Endodermal cell (in vitro differentiated cells): ENCODE measurements around the gene PTPRM. TPM values are rescaled to one million over a fixed set of nuclear protein-coding genes. Genes with fewer than 3 reads are reported as not detected.

Experiments used
- DNase-seq: peaks from one replicate; pipeline ENCODE4 v3.0.0-alpha.2; 2017
- H3K27ac ChIP-seq: 2 replicates; pipeline ENCODE4 v1.5.1; 2013; ENCODE audit warnings: mild to moderate bottlenecking, low read depth, low read length, moderate library complexity
- H3K27me3 ChIP-seq: 2 replicates; pipeline ENCODE4 v1.6.1; 2013; ENCODE audit warnings: mild to moderate bottlenecking, low read length, moderate library complexity; ENCODE audit not compliant: insufficient read depth, control insufficient read depth, poor library complexity, severe bottlenecking
- H3K36me3 ChIP-seq: 2 replicates; pipeline ENCODE4 v1.7.0; 2013; ENCODE audit warnings: mild to moderate bottlenecking, low read length, moderate library complexity; ENCODE audit not compliant: control insufficient read depth, insufficient read depth
- H3K4me1 ChIP-seq: one replicate; pipeline ENCODE4 v1.7.0; 2013; ENCODE audit warnings: low read length; ENCODE audit not compliant: control insufficient read depth, insufficient read depth
- H3K4me3 ChIP-seq: 2 replicates; pipeline ENCODE4 v1.5.1; 2013; ENCODE audit warnings: mild to moderate bottlenecking, low read length, moderate library complexity
- H3K9ac ChIP-seq: 2 replicates; pipeline ENCODE4 v1.6.1; 2013; ENCODE audit warnings: mild to moderate bottlenecking, low read length, moderate library complexity; ENCODE audit not compliant: poor library complexity, severe bottlenecking; ENCODE audit errors: extremely low read depth
- H3K9me3 ChIP-seq: 2 replicates; pipeline ENCODE4 v1.6.1; 2013; ENCODE audit warnings: mild to moderate bottlenecking, low read length, moderate library complexity; ENCODE audit not compliant: control insufficient read depth
- H3K27ac Mint-ChIP-seq: 2 replicates; pipeline ENCODE4 v1.8.0; 2020; ENCODE audit warnings: mixed read lengths
- H3K27me3 Mint-ChIP-seq: 2 replicates; pipeline ENCODE4 v1.8.0; 2021; ENCODE audit warnings: mild to moderate bottlenecking, mixed read lengths; ENCODE audit not compliant: insufficient read depth
- H3K36me3 Mint-ChIP-seq: 2 replicates; pipeline ENCODE4 v1.8.0; 2020; ENCODE audit warnings: low read depth, mixed read lengths
- H3K4me1 Mint-ChIP-seq: 2 replicates; pipeline ENCODE4 v1.8.0; 2020; ENCODE audit warnings: mixed read lengths
- H3K4me3 Mint-ChIP-seq: 2 replicates; pipeline ENCODE4 v1.8.0; 2020; ENCODE audit warnings: mild to moderate bottlenecking, moderate library complexity, mixed read lengths
- H3K9me3 Mint-ChIP-seq: 2 replicates; pipeline ENCODE4 v1.8.0; 2020; ENCODE audit warnings: mild to moderate bottlenecking, mixed read lengths
- WGBS, 2 experiments: methylation state at CpG; one replicate each; pipeline versions ENCODE4 v1.1.5 to v1.1.7; 2013; ENCODE audit warnings: missing lambda C conversion rate in 2 of 2, mixed read lengths in 1 of 2; ENCODE audit not compliant: insufficient coverage in 1 of 2, insufficient read length in 1 of 2; 5-methylcytosine and 5-hydroxymethylcytosine counted together
- total RNA-seq, 2 donors: library from RNA; stranded (reverse); fragmentation: NEBNext Ultra II Directional in 1 of 2; extraction: Animal tissue kit (Norgen Biotek cat#: 25700) in 1 of 2; gene quantifications; 2 replicates in 1 of 2; 3 replicates in 1 of 2; pipeline ENCODE4 v1.2.1, GENCODE V29; 2021
- TF ChIP-seq, protein P1 (sequence below): fragments of 200-600 bp; sonication (generic); conservative IDR thresholded peaks from 2 replicates; pipeline ENCODE4 v1.5.0; 2021; ENCODE audit warnings: antibody characterized with exemption, mild to moderate bottlenecking

Gene PTPRM
- total RNA-seq, 2 donors from 2014 or later: 47.2 to 57.6 TPM

DNA sequence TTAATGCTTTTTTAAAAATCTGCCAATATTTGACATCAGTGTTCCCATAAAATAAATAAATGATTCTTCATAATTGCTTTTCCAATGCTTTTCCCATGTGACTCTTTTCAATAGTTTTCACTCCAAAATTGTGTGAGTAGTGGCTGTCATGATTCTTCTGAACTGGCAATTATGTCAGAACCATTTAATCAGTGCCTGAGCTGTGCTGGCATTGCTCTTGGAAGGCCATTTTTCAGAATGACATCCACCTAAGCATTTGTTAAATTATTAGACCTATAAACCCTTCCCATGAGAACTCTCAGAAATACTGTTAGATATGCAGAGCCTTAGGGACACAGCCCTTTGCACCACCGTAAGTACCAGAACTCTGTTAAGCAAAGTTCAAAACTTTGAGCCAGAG, 707.3 kb downstream of the PTPRM start:
- peaks cover 8% of the 10 kb centered on the region for H3K36me3 Mint-ChIP-seq
- Histone ChIP-seq H3K27me3 (no peaks in the 10 kb centered on the region), H3K36me3 (peaks cover 5% of the 10 kb centered on the region), H3K9ac (no peak overlapping the region), H3K4me3 (no peak overlapping the region), H3K4me1 (no peaks in the 10 kb centered on the region), H3K27ac (no peak overlapping the region), H3K9me3 (no peaks in the 10 kb centered on the region)
- no peak for DNase-seq
- WGBS, 2 experiments: 95 to 100% methylated on average over 1 of the region's 1 CpG
- no peak overlapping the region for H3K4me3 Mint-ChIP-seq
- H3K4me1 Mint-ChIP-seq: no peaks in the 10 kb centered on the region
- TF ChIP-seq, protein P1, sequence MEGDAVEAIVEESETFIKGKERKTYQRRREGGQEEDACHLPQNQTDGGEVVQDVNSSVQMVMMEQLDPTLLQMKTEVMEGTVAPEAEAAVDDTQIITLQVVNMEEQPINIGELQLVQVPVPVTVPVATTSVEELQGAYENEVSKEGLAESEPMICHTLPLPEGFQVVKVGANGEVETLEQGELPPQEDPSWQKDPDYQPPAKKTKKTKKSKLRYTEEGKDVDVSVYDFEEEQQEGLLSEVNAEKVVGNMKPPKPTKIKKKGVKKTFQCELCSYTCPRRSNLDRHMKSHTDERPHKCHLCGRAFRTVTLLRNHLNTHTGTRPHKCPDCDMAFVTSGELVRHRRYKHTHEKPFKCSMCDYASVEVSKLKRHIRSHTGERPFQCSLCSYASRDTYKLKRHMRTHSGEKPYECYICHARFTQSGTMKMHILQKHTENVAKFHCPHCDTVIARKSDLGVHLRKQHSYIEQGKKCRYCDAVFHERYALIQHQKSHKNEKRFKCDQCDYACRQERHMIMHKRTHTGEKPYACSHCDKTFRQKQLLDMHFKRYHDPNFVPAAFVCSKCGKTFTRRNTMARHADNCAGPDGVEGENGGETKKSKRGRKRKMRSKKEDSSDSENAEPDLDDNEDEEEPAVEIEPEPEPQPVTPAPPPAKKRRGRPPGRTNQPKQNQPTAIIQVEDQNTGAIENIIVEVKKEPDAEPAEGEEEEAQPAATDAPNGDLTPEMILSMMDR: no peak
- H3K27me3 Mint-ChIP-seq: no peaks in the 10 kb centered on the region
- H3K27ac Mint-ChIP-seq: no peak overlapping the region
- no peaks in the 10 kb centered on the region for H3K9me3 Mint-ChIP-seq

DNA sequence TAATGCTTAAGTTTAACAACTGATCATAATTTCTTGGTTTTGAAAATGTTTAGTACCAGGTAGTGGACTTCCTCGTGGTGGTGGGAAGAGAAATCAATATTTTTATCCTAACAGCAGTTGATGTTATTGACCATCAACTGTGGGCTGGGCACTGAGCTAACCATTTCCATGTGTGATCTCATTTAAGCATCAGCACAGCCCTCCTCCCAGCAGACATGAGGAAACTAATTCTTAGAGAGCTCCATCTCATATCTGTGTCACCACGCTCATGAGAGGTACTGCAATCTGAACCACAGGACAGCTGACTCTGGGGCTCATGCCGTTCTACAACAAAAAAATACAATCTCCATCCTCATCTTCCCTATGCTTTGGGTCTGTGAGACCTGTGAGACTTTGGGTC, 709.3 kb downstream of the PTPRM start:
- no peaks in the 10 kb centered on the region for H3K36me3 ChIP-seq
- no peak overlapping the region for H3K4me3 Mint-ChIP-seq
- TF ChIP-seq, protein P1: no peak

DNA sequence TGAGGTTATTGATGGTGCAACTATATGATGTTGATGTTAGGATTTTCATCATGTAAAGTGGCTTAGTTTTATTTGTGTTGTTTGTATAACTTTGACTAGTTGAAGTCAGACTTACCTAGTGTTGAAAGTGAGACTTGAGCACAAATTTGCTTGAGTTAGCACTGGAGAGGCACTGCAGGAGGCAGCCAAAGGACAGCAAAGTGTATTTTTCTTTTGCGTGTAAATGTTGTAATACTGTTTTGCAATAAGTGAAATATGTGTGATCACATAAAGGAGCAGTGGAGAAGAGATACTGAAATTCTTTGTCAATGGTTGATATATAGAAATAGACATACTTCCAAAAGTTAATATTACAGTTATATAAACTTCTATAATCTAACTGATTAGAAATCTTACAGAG, 710.2 kb downstream of the PTPRM start:
- H3K36me3 ChIP-seq: no peaks in the 10 kb centered on the region
- no peaks in the 10 kb centered on the region for H3K4me1 ChIP-seq
- H3K27me3 ChIP-seq: no peaks in the 10 kb centered on the region
- H3K27ac ChIP-seq: no peak overlapping the region
- H3K4me3 Mint-ChIP-seq: no peak overlapping the region
- H3K9me3 ChIP-seq: no peaks in the 10 kb centered on the region
- no peaks in the 10 kb centered on the region for H3K9me3 Mint-ChIP-seq
- H3K4me3 ChIP-seq: no peak overlapping the region
- no peaks in the 10 kb centered on the region for H3K27me3 Mint-ChIP-seq
- H3K4me1 Mint-ChIP-seq: no peaks in the 10 kb centered on the region
- no peak overlapping the region for H3K9ac ChIP-seq
- peaks cover 2% of the 10 kb centered on the region for H3K36me3 Mint-ChIP-seq
- 83% methylated on average over 1 of the region's 1 CpG; no CpG with 5 or more reads in 1 of the 2 experiments for WGBS, 2 experiments
- TF ChIP-seq, protein P1: no peak
- no peak overlapping the region for H3K27ac Mint-ChIP-seq
- DNase-seq: no peak

More for the DNA sequence above, 709.3 kb downstream of the PTPRM start:
- Mint-ChIP-seq H3K36me3 (no peaks in the 10 kb centered on the region), H3K4me1 (no peaks in the 10 kb centered on the region), H3K27me3 (no peaks in the 10 kb centered on the region), H3K27ac (no peak overlapping the region), H3K9me3 (no peaks in the 10 kb centered on the region)
- H3K4me1 ChIP-seq: no peaks in the 10 kb centered on the region
- no peaks in the 10 kb centered on the region for H3K9me3 ChIP-seq
- H3K27me3 ChIP-seq: no peaks in the 10 kb centered on the region
- no peak for DNase-seq
- no peak overlapping the region for H3K9ac ChIP-seq
- WGBS, 2 experiments: 97 to 100% methylated on average over 2 to 3 of the region's 3 CpGs
- no peak overlapping the region for H3K27ac ChIP-seq
- H3K4me3 ChIP-seq: no peak overlapping the region
